ENCODE measurements around the gene TRPM4. TPM values are rescaled to one million over a fixed set of nuclear protein-coding genes. Genes with fewer than 3 reads are reported as not detected.
"Not testable (repeated sequence)": the region's sequence is repeated elsewhere in the genome, so short reads cannot be mapped to it uniquely, and the experiment has no call there.

The TRPM4 gene
- total RNA-seq, 1 donor from 2014 or later, result 31.5 TPM

- H3K27ac ChIP-seq (replicated peaks), result no peak overlapping the region
- no peaks in the 10 kb centered on the region for H3K9me3 ChIP-seq (replicated peaks)
- H3K36me3 ChIP-seq, result peaks cover 76% of the 10 kb centered on the region
- H3K4me1 ChIP-seq, result peaks cover 41% of the 10 kb centered on the region
- H3K4me3 ChIP-seq, result no peak overlapping the region
- H3K27me3 ChIP-seq (ENCODE audit: low read depth), result no peaks in the 10 kb centered on the region
- DNase-seq, result no peak
- intact Hi-C loops (cut with micrococcal nuclease), result no loop called here
- TF ChIP-seq CTCF (IDR thresholded peaks at IDR 0.05; ENCODE audit: borderline replicate concordance), result no peak
Observed at GRCh38 chr19:49194408-49194807, 36.8 kb downstream of the TRPM4 start.

DNA sequence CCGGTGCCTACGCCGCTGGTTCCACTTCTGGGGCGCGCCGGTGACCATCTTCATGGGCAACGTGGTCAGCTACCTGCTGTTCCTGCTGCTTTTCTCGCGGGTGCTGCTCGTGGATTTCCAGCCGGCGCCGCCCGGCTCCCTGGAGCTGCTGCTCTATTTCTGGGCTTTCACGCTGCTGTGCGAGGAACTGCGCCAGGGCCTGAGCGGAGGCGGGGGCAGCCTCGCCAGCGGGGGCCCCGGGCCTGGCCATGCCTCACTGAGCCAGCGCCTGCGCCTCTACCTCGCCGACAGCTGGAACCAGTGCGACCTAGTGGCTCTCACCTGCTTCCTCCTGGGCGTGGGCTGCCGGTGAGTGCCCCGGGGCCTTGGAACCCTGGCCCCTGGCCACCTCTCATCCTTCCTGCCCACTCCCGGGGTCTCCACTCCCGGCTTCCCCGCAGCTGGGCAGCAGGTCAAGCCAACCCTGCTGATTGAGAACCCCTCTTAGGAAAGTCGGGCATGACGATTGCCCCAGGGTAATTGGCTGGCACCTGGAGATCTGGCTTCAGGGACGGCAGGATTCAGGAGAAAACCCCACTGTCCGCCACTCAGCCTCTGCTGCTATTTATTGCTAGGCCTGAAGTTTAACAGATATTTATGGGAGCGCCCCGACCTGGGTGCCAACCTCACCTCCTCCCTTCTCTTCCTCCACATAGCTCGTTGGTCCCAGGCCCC is 39.1 kb downstream of the TRPM4 start:
- peak; percentile 59 for DNase-seq
- H3K4me3 ChIP-seq, result peak overlapping the region; percentile 24
- intact Hi-C loops (cut with micrococcal nuclease), result no loop called here
- TF ChIP-seq CTCF (IDR thresholded peaks at IDR 0.05; ENCODE audit: borderline replicate concordance), result peak; percentile 12
- H3K27ac ChIP-seq (replicated peaks), result peak overlapping the region; percentile 69
- H3K9me3 ChIP-seq (replicated peaks), result no peaks in the 10 kb centered on the region
- no peaks in the 10 kb centered on the region for H3K27me3 ChIP-seq (ENCODE audit: low read depth)
- H3K4me1 ChIP-seq, result peaks cover 32% of the 10 kb centered on the region
- H3K36me3 ChIP-seq, result peaks cover 75% of the 10 kb centered on the region

DNA sequence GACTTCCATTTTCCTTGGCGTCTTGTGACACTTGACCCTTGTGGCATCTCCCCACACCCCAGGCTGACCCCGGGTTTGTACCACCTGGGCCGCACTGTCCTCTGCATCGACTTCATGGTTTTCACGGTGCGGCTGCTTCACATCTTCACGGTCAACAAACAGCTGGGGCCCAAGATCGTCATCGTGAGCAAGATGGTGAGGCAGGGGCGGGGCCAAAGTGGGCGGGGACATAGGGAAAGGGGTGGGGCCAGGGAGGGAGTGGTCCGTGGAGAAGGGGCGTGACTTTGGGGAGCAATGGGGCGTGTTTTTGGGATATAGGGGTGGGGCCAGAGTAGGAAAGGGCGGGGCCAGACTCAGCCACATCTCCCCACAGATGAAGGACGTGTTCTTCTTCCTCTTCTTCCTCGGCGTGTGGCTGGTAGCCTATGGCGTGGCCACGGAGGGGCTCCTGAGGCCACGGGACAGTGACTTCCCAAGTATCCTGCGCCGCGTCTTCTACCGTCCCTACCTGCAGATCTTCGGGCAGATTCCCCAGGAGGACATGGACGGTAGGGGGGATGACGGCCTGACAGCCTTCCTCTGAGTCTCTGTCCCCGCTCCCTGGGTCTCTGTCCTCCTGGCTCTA is 42.8 kb downstream of the TRPM4 start:
- Histone ChIP-seq H3K4me1 (peaks cover 40% of the 10 kb centered on the region), H3K27ac (replicated peaks) (no peak overlapping the region), H3K4me3 (no peak overlapping the region), H3K9me3 (replicated peaks) (no peaks in the 10 kb centered on the region), H3K36me3 (peaks cover 78% of the 10 kb centered on the region), H3K27me3 (ENCODE audit: low read depth) (no peaks in the 10 kb centered on the region)
- no peak for DNase-seq
- no peak for TF ChIP-seq CTCF (IDR thresholded peaks at IDR 0.05; ENCODE audit: borderline replicate concordance)
- intact Hi-C loops (cut with micrococcal nuclease), result loop anchor here (5.0 kb wide), 1 partner anchor 103 kb away; no protein-coding TSS in a partner anchor

DNA sequence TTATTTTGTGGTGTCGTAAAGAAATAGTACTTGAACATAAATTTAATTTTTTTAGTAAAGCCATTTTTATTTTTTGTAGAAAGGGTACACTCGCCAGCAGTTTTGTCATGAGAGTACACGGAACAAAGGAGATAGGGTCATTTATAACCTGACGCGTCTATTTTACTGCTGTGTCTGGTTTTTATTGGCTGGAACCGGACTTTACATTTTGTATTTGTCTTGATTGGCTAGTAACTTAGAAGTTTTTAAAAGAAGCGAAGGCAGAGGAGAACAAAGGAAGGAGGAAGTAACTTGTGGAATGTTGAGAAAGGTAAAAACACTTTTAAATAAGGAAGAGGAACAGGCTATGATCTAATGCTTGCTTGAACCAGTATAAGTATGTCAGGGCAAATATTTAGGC is 43.5 kb downstream of the TRPM4 start:
- DNase-seq, result no peak
- TF ChIP-seq CTCF (IDR thresholded peaks at IDR 0.05; ENCODE audit: borderline replicate concordance), result no peak
- Histone ChIP-seq H3K4me1 (peaks cover 39% of the 10 kb centered on the region), H3K9me3 (replicated peaks) (no peaks in the 10 kb centered on the region), H3K27ac (replicated peaks) (no peak overlapping the region), H3K4me3 (no peak overlapping the region), H3K27me3 (ENCODE audit: low read depth) (no peaks in the 10 kb centered on the region), H3K36me3 (peaks cover 83% of the 10 kb centered on the region)
- intact Hi-C loops (cut with micrococcal nuclease), result loop anchor here (5.0 kb wide), 1 partner anchor 104 kb away; no protein-coding TSS in a partner anchor

- peaks cover 85% of the 10 kb centered on the region for H3K36me3 ChIP-seq
Observed at GRCh38 chr19:49205114-49205513, 47.5 kb downstream of the TRPM4 start.

DNA sequence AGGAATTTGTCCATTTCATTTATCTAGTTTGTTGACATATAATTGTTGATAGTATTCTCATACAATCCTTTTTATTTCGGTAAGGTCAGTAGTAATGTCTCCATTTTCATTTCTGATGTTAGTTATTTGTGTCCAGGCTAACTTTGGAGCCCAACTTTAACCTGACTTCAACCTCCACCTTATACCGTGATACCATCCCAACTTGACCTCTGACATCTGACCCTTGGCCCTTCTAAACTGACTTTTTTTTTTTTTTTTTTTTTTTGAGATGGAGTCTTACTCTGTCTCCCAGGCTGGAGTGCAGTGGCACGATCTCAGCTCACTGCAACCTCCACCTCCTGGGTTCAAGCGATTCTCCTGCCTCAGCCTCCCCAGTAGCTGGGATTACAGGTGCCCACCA is 51.9 kb downstream of the TRPM4 start:
- H3K27me3 ChIP-seq (ENCODE audit: low read depth); intact Hi-C loops (cut with micrococcal nuclease); H3K27ac ChIP-seq (replicated peaks): not testable (repeated sequence)

More at GRCh38 chr19:49205114-49205513, 47.5 kb downstream of the TRPM4 start:
- no peak for DNase-seq
- intact Hi-C loops (cut with micrococcal nuclease), result no loop called here
- H3K4me1 ChIP-seq, result peaks cover 25% of the 10 kb centered on the region
- no peaks in the 10 kb centered on the region for H3K27me3 ChIP-seq (ENCODE audit: low read depth)
- no peaks in the 10 kb centered on the region for H3K9me3 ChIP-seq (replicated peaks)
- H3K27ac ChIP-seq (replicated peaks), result no peak overlapping the region
- no peak for TF ChIP-seq CTCF (IDR thresholded peaks at IDR 0.05; ENCODE audit: borderline replicate concordance)
- no peak overlapping the region for H3K4me3 ChIP-seq

More for the DNA sequence above, 51.9 kb downstream of the TRPM4 start:
- not testable (repeated sequence) for H3K4me3 ChIP-seq; DNase-seq; H3K9me3 ChIP-seq (replicated peaks)
- H3K4me1 ChIP-seq, result peaks cover 24% of the 10 kb centered on the region
- H3K36me3 ChIP-seq, result peaks cover 72% of the 10 kb centered on the region

All from left ventricle myocardium inferior (tissue), 1 donor.